ENCODE measurements around the gene UGT1A5.
"Not testable (repeated sequence)": the region's sequence is repeated elsewhere in the genome, so short reads cannot be mapped to it uniquely, and the experiment has no call there.

Gene UGT1A5

DNA sequence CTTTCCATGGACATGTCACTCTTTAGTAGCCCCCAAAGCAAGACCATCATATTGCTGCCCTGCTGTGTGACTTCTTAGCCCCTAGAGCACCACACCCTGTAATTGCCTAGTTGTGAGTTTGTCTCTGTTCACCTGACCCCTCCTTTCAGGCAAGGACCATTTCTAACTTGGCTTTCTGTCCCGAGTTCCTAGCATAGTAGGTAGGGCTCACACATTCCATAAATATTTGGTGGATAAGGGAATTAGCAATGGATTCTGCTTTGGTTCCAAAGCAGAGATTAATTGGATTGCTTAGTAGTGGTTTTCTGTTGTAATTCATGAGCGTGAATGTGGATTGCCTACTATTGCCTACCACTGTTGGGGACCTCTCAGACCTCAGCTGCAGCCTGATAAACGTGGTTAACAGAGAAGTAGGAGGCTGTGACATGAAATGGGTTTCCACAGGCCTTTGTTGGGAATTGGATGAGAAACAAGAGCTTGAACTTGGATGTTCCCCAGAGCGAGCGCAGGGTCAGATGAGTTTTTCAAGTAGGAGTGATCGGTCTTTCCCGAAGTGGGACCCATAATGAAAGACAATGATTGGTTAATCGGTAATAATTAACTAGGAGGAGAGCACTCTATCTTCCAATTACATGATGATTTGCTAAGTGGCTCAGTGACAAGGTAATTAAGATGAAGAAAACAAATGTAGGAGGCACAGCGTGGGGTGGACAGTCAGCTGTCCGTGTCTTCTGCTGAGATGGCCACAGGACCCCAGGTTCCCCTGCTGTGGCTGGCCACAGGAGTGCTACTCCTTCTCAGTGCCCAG is 34.0 kb downstream of the UGT1A5 start:
- no peak for DNase-seq (ENCODE audit: low read depth in 2 of 2)

DNA sequence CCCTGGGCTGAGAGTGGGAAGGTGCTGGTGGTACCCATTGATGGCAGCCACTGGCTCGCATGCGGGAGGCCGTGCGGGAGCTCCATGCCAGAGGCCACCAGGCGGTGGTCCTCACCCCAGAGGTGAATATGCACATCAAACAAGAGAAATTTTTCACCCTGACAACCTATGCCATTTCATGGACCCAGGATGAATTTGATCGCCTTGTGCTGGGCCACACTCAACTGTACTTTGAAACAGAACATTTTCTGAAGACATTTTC is 34.5 kb downstream of the UGT1A5 start:
- DNase-seq (ENCODE audit: low read depth in 2 of 2) = no peak

- DNase-seq (ENCODE audit: low read depth in 2 of 2) = not testable (repeated sequence)
Observed at GRCh38 chr2:233750689-233751088, 38.0 kb downstream of the UGT1A5 start.

GRCh38 chr2:233751212-233752009 is 38.7 kb downstream of the UGT1A5 start:
- DNase-seq (ENCODE audit: low read depth in 2 of 2) = not testable (repeated sequence)

GRCh38 chr2:233754872-233755611 is 42.3 kb downstream of the UGT1A5 start:
- no peak for DNase-seq (ENCODE audit: low read depth in 2 of 2)

DNA sequence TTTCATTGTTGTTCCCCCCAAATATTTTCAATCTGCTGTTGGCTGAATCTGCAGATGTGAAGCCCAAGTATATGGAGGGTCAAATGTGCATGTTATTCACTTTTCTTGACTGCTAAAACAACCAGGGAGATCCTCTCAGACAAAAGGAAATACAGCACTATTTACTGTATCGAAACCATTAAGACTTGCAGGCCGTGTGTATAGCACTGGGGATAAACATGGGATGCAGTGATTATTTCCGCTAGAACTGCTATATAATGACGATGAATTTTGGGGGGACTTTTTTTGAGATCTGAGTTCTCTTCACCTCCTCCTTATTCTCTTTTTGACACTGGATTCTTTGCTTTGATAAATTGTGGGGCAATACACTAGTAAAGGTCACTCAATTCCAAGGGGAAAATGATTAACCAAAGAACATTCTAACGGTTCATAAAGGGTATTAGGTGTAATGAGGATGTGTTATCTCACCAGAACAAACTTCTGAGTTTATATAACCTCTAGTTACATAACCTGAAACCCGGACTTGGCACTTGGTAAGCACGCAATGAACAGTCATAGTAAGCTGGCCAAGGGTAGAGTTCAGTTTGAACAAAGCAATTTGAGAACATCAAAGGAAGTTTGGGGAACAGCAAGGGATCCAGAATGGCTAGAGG is 43.8 kb downstream of the UGT1A5 start:
- no peak for DNase-seq (ENCODE audit: low read depth in 2 of 2)

GRCh38 chr2:233758141-233758540 is 45.4 kb downstream of the UGT1A5 start:
- no peak for DNase-seq (ENCODE audit: low read depth in 2 of 2)

- no peak for DNase-seq (ENCODE audit: low read depth in 2 of 2)
Observed at GRCh38 chr2:233758849-233759248, 46.1 kb downstream of the UGT1A5 start.

GRCh38 chr2:233760043-233760442 is 47.3 kb downstream of the UGT1A5 start, which contains the start of gene UGT1A1:
Gene UGT1A1, plus strand, starts transcription at chr2:233760270. Its CDS starts 18 bp downstream, at chr2:233760288.
- no peak for DNase-seq (ENCODE audit: low read depth in 2 of 2)

DNA sequence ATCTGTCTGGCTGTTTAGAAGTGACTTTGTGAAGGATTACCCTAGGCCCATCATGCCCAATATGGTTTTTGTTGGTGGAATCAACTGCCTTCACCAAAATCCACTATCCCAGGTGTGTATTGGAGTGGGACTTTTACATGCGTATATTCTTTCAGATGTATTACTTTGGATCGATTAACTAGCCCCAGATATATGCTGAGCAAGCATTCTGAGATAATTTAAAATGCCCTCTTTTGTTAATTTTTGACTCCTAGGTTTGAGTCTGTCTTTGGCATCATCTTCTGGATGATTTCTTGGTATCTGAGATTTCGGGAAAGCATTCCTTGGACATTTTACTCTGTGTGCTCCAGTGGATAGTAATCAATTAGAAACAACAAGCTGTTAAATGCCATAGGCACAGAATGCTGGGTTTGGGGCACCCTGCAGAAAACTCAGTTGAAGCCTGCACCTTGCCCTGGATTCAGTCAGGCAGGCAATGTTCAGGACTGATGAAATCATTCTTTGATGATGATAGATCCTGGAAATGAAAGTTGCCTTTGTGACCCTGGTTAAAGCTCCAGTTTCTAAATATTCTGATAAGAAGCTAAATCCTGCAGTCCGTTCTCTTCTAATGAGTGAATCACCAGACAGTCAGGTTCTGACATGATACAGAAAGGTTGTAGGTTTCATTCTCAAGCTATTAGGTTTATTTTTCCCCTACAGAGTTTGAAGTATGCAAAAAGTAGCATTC is 48.5 kb downstream of the UGT1A5 start:
- DNase-seq (ENCODE audit: low read depth in 2 of 2) = no peak

DNA sequence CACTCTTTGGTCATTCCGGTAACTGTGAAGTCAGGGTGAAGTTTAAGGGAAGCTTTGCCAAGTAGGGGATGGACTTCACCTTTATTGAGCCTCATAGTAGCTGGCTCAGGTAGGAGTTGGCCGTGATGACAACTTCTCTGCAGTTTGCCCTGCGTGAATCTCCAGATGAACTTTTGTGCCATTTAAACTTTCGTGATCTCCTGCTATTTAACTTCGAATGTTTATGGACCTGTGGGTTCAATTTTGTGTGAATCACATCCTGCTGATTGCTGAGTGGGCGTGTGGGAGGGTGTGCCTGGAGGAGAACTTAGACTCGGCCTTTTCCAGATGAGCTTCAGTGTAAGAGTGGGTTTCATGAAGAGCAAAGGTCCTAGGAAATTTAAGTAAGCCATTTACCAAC is 51.6 kb downstream of the UGT1A5 start:
- DNase-seq (ENCODE audit: low read depth in 2 of 2) = no peak

DNA sequence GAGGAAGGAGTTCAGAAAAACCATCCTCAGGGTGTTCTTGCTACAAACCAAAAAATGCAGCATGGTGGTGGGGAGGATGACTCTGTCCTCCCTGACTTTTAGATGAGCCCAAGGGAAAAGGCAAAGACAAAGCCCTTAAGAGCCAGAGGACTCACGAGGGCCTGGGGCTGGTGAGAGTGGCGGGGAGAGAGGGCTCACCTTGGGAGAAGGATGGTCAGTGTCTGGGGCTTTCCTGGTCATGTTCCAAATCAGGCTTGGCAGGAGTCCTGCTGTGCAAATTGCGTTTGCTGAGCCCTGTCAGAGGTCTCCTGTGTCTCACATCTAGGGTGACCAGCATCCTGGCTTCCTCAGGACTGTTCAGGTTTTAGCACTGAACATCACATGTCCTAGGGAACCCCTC is 52.1 kb downstream of the UGT1A5 start:
- no peak for DNase-seq (ENCODE audit: low read depth in 2 of 2)

DNA sequence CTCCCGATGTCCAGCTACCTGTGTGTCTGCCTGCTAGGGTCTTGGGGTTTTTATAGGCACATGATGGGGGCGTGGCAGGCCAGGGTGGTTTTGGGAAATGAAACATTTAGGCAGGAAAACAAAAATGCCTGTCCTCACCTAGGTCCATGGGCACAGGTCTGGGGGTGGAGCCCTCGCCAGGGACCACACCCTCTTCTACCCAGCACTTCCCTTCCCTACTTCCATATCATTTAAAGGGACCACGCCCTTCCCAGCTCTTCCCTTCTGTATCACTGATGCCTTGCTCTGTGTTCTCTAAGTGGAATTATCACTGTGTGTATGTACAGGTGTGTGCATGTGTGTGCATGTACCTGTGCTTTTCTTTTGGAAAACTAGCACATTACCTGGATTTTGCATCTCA is 53.7 kb downstream of the UGT1A5 start:
- no peak for DNase-seq (ENCODE audit: low read depth in 2 of 2)

GRCh38 chr2:233768076-233768475 is 55.4 kb downstream of the UGT1A5 start:
- DNase-seq (ENCODE audit: low read depth in 2 of 2) = no peak

DNA sequence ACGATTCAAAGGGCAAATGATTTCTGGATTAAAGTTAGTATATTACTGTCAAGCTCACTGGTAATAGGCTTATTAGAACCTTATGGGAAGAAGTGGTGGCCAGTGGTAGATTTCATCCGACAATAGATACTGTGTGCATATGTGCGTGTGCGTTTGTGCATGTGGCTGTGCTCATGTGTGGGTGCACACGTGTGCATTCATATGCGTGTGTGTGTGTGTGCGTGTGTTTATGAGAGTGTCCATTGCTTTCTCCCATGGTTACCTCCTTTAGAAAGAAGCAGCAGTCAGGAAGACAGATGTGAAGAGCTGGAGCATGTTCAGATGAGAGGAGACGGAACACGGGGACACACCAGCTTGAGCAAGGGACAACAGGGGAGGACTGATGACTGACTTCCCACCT is 56.6 kb downstream of the UGT1A5 start:
- no peak for DNase-seq (ENCODE audit: low read depth in 2 of 2)

- no peak for DNase-seq (ENCODE audit: low read depth in 2 of 2)
Observed at GRCh38 chr2:233772153-233772552, 59.4 kb downstream of the UGT1A5 start.

- DNase-seq (ENCODE audit: low read depth in 2 of 2) = no peak
Observed at GRCh38 chr2:233772583-233772982, 59.9 kb downstream of the UGT1A5 start.

DNA sequence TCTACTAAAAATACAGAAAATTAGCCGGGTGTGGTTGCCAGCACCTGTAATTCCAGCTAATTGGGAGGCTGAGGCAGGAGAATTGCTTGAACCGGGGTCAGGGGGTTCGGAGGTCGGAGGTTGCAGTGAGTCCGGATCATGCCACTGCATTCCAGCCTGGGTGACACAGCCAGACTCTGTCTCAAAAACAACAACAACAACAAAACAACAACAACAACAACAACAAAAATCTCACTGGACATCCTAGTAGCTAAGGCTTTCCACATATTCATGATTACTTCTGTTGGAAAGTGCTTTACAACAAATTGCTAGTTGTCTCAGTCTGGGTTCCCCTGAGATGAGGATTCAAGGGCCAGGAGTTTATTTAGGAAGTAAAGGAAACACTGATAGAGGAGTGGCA is 61.1 kb downstream of the UGT1A5 start:
- DNase-seq (ENCODE audit: low read depth in 2 of 2) = no peak

DNA sequence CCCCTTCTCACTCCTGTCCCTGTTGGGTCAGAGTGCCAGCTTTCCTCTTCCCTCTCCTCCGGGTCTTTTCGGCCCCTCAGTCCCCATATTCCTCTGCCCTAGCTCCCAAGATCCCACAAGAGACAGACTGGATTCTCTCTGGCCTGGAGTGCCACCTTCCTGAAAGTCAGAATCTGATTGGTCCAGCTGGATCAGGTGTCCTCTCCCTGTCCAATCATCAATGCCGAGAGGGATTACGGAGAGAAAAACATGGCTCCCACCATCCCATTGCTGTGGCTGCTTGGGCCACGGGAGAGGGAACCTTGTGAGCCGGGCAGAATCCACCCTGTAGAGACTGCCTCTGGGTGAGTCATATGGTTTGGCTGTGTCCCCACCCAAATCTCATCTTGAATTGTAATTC is 62.7 kb downstream of the UGT1A5 start:
- no peak for DNase-seq (ENCODE audit: low read depth in 2 of 2)

GRCh38 chr2:233778030-233778429 is 65.3 kb downstream of the UGT1A5 start, which contains the start of gene MROH2A:
Gene MROH2A, plus strand, starts transcription at chr2:233778330. Its CDS starts 1,029 bp downstream, at chr2:233779359.
- DNase-seq (ENCODE audit: low read depth in 2 of 2) = no peak

GRCh38 chr2:233779722-233780121 is 67.0 kb downstream of the UGT1A5 start:
- DNase-seq (ENCODE audit: low read depth in 2 of 2) = no peak

Data from stimulated activated CD4-positive, alpha-beta T cell treated with anti-CD3 and anti-CD28 coated beads, Interleukin-12 subunit alpha, Interleukin-12 subunit beta, amount 100 ng/mL, for 24 hours (primary cell).